H1 (cell line): Measurements from ENCODE around the gene HPN. TPM values are rescaled to one million over a fixed set of nuclear protein-coding genes. Genes with fewer than 3 reads are reported as not detected.

Source experiments
- ASH2L ChIP-seq: fragments of 200-600, 300-600 bp; sonication (generic); IDR thresholded peaks from one replicate; pipeline ENCODE4 v1.7.1; 2017; ENCODE audit warnings: low read length
- BRCA1 ChIP-seq: IDR thresholded peaks from 2 replicates; pipeline ENCODE4 v1.6.1; 2012; ENCODE audit warnings: low read depth, low read length, improper control_type of control experiment
- CHD7 ChIP-seq: fragments of 300-600 bp; sonication (generic); IDR thresholded peaks from 2 replicates; pipeline ENCODE4 v1.7.1; 2012; ENCODE audit warnings: low read length, moderate library complexity, mild to moderate bottlenecking, inconsistent platforms; ENCODE audit not compliant: insufficient replicate concordance
- CTCF ChIP-seq, 3 experiments: IDR thresholded peaks; 1 replicate in 2 of 3; 2 replicates in 1 of 3; pipeline versions ENCODE4 v1.5.1 to v1.6.1; 2011; ENCODE audit warnings: low read length in 3 of 3, mild to moderate bottlenecking in 3 of 3, inconsistent platforms in 2 of 3, low read depth in 1 of 3, moderate library complexity in 1 of 3; ENCODE audit not compliant: insufficient read depth in 1 of 3; ENCODE audit errors: control extremely low read depth in 1 of 3
- FOSL1 ChIP-seq: IDR thresholded peaks from 2 replicates; pipeline ENCODE4 v1.6.1; 2011; ENCODE audit warnings: mild to moderate bottlenecking, low read depth, low read length, moderate library complexity; ENCODE audit not compliant: insufficient read depth
- POLR2AphosphoS5 ChIP-seq: IDR thresholded peaks from 2 replicates; pipeline ENCODE4 v1.6.1; 2011; ENCODE audit warnings: low read depth, low read length
- SIRT6 ChIP-seq: IDR thresholded peaks from one replicate; pipeline ENCODE4 v1.7.1; 2012; ENCODE audit warnings: low read length, inconsistent platforms
- SRF ChIP-seq: IDR thresholded peaks from 2 replicates; pipeline ENCODE4 v1.6.1; 2011; ENCODE audit warnings: mild to moderate bottlenecking, low read depth, low read length, moderate library complexity
- TBP ChIP-seq: IDR thresholded peaks from 2 replicates; pipeline ENCODE4 v1.6.1; 2011; ENCODE audit warnings: low read depth, low read length, improper control_type of control experiment
- polyA plus RNA-seq, 7 experiments: library from polyadenylated mRNA; depleted of rRNA in 3 of 7; stranded (reverse) in 5 of 7; unstranded in 2 of 7; fragments of >200 nt in 5 of 7; fragments of 200-250 nt in 2 of 7; gene quantifications; 1 replicate in 5 of 7; 2 replicates in 1 of 7; 4 replicates in 1 of 7; pipeline versions ENCODE4 v1.2.1 to v1.2.3, GENCODE V29; 2011 to 2013; ENCODE audit warnings: missing spikeins in 2 of 7, mixed read lengths in 2 of 7
- total RNA-seq: library from RNA; stranded (reverse); fragmentation: NEBNext Ultra II Directional; extraction: Animal tissue kit (Norgen Biotek cat#: 25700); gene quantifications from 2 replicates; pipeline ENCODE4 v1.2.1, GENCODE V29; 2021

The HPN gene
- total and polyA plus RNA-seq, 2 of the 8 experiments (the other 6 are each of a cell fraction or from before 2014, with no cell fraction given): 14.7 to 33.7 TPM

GRCh38 chr19:35017507-35017906 lies 24.0 kb upstream of the HPN start (continued):
- TF ChIP-seq CHD7 (no peak), CTCF (IDR thresholded peaks at IDR 0.05; ENCODE audit: control extremely low read depth in 1 of 3, insufficient read depth in 1 of 3, low read depth in 1 of 3, low read length in 3 of 3) (no peak), SRF (no peak), ASH2L (no peak), BRCA1 (no peak), FOSL1 (no peak), SIRT6 (no peak), TBP (no peak), POLR2AphosphoS5 (no peak)
